ENCODE measurements around the gene S100A3.
"Not testable (repeated sequence)": the region's sequence is repeated elsewhere in the genome, so short reads cannot be mapped to it uniquely, and the experiment has no call there.

The S100A3 gene

GRCh38 chr1:153527023-153527682 lies 21.9 kb downstream of the S100A3 start:
- TF ChIP-seq, protein P1, sequence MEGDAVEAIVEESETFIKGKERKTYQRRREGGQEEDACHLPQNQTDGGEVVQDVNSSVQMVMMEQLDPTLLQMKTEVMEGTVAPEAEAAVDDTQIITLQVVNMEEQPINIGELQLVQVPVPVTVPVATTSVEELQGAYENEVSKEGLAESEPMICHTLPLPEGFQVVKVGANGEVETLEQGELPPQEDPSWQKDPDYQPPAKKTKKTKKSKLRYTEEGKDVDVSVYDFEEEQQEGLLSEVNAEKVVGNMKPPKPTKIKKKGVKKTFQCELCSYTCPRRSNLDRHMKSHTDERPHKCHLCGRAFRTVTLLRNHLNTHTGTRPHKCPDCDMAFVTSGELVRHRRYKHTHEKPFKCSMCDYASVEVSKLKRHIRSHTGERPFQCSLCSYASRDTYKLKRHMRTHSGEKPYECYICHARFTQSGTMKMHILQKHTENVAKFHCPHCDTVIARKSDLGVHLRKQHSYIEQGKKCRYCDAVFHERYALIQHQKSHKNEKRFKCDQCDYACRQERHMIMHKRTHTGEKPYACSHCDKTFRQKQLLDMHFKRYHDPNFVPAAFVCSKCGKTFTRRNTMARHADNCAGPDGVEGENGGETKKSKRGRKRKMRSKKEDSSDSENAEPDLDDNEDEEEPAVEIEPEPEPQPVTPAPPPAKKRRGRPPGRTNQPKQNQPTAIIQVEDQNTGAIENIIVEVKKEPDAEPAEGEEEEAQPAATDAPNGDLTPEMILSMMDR (IDR thresholded peaks at IDR 0.05; ENCODE audit: extremely low read depth, missing control alignments) = no peak
- no peak for DNase-seq (ENCODE audit: low spot score)

DNA sequence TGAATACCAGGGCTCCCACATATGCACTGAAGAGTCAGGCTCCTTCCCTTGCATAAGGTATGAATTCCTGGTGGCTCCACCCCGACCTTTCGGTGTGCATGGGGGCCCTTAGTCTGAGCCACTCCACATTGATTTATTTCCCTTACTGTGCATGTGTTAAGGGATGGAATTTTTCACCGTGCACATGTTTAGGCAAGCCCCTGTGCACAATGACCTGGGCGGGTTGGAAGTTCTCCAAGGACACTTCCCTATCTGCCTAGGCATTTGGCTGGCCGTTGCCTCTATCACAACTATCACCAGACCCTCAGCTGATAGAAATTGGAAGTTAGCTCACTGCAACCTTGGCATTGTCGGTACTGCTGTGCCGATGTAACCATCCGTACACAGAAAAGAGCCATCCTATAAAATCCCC lies 22.9 kb downstream of the S100A3 start:
- TF ChIP-seq, protein P1 (IDR thresholded peaks at IDR 0.05; ENCODE audit: extremely low read depth, missing control alignments) = no peak
- DNase-seq (ENCODE audit: low spot score) = no peak

DNA sequence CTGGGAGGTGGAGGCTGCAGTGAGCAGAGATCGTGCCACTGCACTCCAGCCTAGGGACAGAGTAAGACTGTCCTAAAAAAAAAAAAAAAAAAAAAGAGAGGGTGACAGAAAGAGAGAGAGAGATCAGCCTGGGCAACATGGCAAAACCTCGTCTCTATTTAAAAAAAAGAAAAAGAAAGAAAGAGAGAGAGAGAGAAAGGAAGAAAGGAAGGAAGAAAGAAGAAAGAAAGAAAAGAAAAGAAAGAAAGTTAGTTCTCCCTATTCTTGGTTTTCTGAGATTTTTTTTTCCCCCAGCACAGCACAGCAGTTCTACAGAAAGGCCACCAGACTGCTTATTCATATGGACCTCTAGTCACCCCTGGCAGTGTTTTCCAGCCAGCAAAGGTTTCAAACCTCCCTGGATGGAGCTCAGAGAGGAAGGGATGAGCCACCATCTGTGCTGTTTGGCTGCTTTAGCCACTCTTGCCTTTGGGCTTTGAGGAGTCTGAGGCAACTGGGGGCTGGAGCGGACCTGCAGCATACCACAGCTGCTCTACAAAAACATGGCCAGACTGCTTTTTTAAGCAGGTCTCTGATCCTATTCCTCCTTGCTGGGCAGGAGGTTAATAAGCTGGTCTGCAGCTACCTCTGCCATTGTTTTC lies 23.9 kb downstream of the S100A3 start:
- no peak for DNase-seq (ENCODE audit: low spot score)
- TF ChIP-seq, protein P1 (IDR thresholded peaks at IDR 0.05; ENCODE audit: extremely low read depth, missing control alignments) = no peak

DNA sequence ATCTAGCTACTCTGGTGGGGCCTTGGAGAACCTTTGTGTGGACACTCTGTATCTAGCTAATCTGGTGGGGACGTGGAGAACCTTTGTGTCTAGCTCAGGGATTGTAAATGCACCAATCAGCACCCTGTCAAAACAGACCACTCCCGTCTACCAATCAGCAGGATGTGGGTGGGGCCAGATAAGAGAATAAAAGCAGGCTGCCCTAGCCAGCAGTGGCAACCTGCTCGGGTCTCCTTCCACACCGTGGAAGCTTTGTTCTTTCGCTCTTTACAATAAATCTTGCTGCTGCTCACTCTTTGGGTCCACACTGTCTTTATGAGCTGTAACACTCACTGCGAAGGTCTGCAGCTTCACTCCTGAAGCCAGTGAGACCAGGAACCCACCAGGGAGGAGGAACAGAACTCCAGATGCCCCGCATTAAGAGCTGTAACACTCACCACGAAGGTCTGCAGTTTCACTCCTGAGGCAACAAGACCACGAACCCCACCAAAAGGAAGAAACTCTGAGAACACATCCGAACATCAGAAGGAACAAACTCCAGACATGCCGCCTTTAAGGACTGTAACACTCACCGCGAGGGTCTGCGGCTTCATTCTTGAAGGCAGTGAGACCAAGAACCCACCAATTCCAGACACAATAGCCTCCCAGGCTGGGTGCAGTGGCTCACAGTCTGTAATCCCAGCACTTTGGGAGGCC lies 26.6 kb downstream of the S100A3 start:
- not testable (repeated sequence) for DNase-seq (ENCODE audit: low spot score)

DNA sequence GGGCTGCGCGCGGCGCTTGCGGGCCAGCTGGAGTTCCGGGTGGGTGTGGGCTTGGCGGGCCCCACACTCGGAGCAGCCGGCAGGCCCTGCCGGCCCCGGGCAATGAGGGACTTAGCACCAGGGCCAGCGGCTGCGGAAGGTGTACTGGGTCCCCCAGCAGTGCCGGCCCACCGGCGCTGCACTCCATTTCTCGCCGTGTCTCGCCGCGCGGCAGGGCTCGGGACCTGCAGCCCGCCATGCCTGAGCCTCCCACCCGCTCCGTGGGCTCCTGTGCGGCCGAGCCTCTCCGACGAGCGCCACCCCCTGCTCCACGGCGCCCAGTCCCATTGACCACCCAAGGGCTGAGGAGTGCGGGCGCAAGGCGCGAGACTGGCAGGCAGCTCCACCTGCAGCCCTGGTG lies 27.2 kb downstream of the S100A3 start:
- not testable (repeated sequence) for DNase-seq (ENCODE audit: low spot score)

DNA sequence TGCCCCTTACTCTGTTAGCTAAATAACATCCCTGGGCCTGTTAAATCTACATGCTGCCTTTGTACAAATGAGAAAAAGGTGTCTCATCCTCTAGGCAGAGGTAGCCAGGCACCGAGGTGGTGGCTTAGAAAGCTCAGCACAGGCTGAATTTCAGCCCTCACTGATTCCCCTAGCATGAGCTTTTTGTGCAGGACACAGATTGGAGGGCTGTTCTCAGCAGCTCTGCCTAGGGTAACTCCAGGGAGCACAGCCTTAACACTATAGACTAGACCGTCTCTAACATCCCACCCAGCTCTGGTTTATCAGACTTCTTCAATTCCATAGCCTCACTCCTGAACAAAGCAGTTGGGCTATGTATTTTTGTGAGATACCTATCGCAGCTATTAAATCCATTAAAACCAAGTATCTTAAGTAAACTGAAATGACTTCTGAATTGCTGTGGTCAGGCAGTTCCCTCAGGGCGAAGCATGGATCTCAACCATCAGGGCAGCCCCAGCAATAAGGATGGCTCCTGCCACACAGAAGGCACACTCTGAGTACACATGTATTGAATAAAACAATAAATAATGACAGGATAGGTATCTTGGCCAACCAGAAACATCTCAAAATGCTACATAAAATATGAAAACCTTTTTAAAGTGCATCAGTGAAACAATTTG lies 28.1 kb downstream of the S100A3 start:
- TF ChIP-seq, protein P1 (IDR thresholded peaks at IDR 0.05; ENCODE audit: extremely low read depth, missing control alignments) = no peak
- no peak for DNase-seq (ENCODE audit: low spot score)

DNA sequence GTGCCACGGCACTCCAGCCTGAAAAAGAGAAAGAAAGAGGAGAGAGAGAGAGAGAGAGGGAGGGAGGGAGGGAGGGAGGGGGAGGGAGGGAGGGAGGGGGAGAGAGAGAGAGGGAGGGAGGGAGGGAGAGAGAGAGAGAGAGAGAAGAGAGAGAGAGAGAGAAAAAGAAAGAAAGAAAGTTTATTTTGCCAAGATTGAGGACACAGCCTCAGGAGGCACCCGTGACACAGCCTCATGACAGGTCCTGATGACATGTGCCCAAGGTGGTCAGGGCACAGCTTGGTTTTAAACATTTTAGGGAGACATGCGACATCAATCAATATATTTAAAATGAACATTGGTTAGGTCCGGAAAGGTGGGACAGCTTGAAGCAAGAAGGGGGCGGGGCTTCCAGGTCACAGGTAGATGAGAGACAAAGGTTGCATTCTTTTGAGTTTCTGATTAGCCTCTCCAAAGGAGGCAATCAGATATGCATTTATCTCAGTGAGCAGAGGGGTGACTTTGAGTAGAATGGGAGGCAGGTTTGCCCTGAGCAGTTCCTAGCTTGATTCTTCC lies 28.8 kb downstream of the S100A3 start:
- not testable (repeated sequence) for DNase-seq (ENCODE audit: low spot score)

- TF ChIP-seq, protein P1 (IDR thresholded peaks at IDR 0.05; ENCODE audit: extremely low read depth, missing control alignments) = no peak
- DNase-seq (ENCODE audit: low spot score) = no peak
Measured at GRCh38 chr1:153519242-153519641, 29.8 kb downstream of the S100A3 start.
